C4-2B (cell line): ENCODE measurements around the gene PARVB.

Experiments
- CTCF ChIP-seq: fragments of 450-650 bp; conservative IDR thresholded peaks from 2 replicates; pipeline ENCODE4 v1.5.1; 2017; ENCODE audit warnings: mild to moderate bottlenecking
- ZFX ChIP-seq: fragments of 450-650 bp; IDR thresholded peaks from 2 replicates; pipeline ENCODE4 v1.6.1; 2017

GRCh38 chr22:44087089-44087430 lies 63.0 kb downstream of the PARVB start:
- no peak for TF ChIP-seq CTCF
- TF ChIP-seq ZFX, result no peak
